ENCODE results near the gene KRT4. TPM values are rescaled to one million over a fixed set of nuclear protein-coding genes. Genes with fewer than 3 reads are reported as not detected.

Gene KRT4
- total RNA-seq, 1 experiment from 2014 or later, result not detected

DNA sequence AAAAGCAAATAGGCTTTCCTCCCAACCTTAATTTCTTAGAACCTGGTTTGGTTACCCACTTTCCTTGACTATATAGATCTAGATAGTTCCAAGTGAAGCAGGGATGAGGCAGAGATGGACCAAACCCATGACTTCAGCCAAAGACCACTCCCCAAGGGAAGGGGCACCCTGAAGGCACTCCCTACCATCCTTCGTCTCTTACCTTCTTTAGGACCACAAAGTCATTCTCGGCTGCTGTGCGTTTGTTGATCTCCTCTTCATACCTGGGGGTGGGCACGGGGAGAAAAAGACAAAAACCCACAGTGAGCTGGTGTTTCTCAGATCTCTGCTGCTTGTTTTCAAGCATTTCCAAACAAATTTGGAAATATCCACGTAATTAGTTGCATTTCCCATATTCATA is 3.4 kb downstream of the KRT4 start:
- peaks cover 13% of the 10 kb centered on the region for H3K27me3 Mint-ChIP-seq (ENCODE audit: low read depth)
- peaks cover 5 to 6% of the 10 kb centered on the region in 2 experiments for H3K4me1 Mint-ChIP-seq
- no peaks in the 10 kb centered on the region for H3K4me1 ChIP-seq (ENCODE audit: insufficient read depth, low read length)
- no peak overlapping the region for H3K23ac ChIP-seq (ENCODE audit: insufficient read length, low read depth, low read length)
- H2BK20ac ChIP-seq (ENCODE audit: low read depth, low read length, poor library complexity, severe bottlenecking), result no peak overlapping the region
- no peak overlapping the region for H2BK120ac ChIP-seq (ENCODE audit: low read depth, low read length, poor library complexity, severe bottlenecking)
- H3K4ac ChIP-seq (ENCODE audit: low read depth, low read length), result no peak overlapping the region
- H3K9me3 ChIP-seq (ENCODE audit: control insufficient read depth, low read depth, low read length), result no peaks in the 10 kb centered on the region
- H2AFZ ChIP-seq (ENCODE audit: low read length), result no peak overlapping the region
- DNase-seq, result no peak
- H3K23me2 ChIP-seq (ENCODE audit: insufficient read length, low read depth, low read length, poor library complexity, severe bottlenecking), result no peaks in the 10 kb centered on the region
- TF ChIP-seq CTCF (conservative IDR thresholded peaks at IDR 0.05), result no peak
- no peak overlapping the region for H2BK12ac ChIP-seq (ENCODE audit: insufficient read length, low read depth, low read length)
- H3K14ac ChIP-seq (ENCODE audit: insufficient read depth, low read length), result no peak overlapping the region
- no peak overlapping the region for H3K9ac ChIP-seq (ENCODE audit: extremely low read depth, insufficient read length, low read length)
- WGBS (ENCODE audit: extremely low coverage, insufficient read length, low lambda C conversion rate), result no CpG with 5 or more reads among the region's 5 CpGs
- H2BK15ac ChIP-seq (ENCODE audit: low read depth, low read length), result no peak overlapping the region
- H4K8ac ChIP-seq (replicated peaks; ENCODE audit: insufficient read length, low read depth, low read length), result no peak overlapping the region
- no peak overlapping the region for H4K5ac ChIP-seq (ENCODE audit: insufficient read length, low read depth, low read length)
- H4K91ac ChIP-seq (ENCODE audit: insufficient read length, low read depth, low read length), result no peak overlapping the region
- no peak overlapping the region for H3K27ac Mint-ChIP-seq
- no peak overlapping the region for H2AK5ac ChIP-seq (ENCODE audit: insufficient read length, low read length)
- H3K79me2 ChIP-seq (ENCODE audit: insufficient read depth, low read length), result no peaks in the 10 kb centered on the region
- H3K27me3 ChIP-seq (ENCODE audit: insufficient read depth, low read length), result no peaks in the 10 kb centered on the region
- no peak overlapping the region for H3T11ph ChIP-seq (ENCODE audit: low read length)
- no peak overlapping the region for H3K4me2 ChIP-seq (ENCODE audit: insufficient read depth, insufficient read length, low read length)
- H3K27ac ChIP-seq (ENCODE audit: insufficient read length, low read depth, low read length), result no peak overlapping the region
- no peaks in the 10 kb centered on the region for H3K36me3 Mint-ChIP-seq (ENCODE audit: insufficient read depth in 1 of 3, low read depth in 3 of 3)
- H3K4me3 Mint-ChIP-seq, result no peak overlapping the region
- no peaks in the 10 kb centered on the region for H3K9me3 Mint-ChIP-seq
- H4K20me1 ChIP-seq (ENCODE audit: control insufficient read depth, insufficient read depth, insufficient read length), result no peaks in the 10 kb centered on the region
- no peak overlapping the region for H3K56ac ChIP-seq (ENCODE audit: insufficient read length, low read depth, low read length)
- no peak overlapping the region for H3K18ac ChIP-seq (ENCODE audit: insufficient read length, low read depth, low read length)
- no peaks in the 10 kb centered on the region for H3K79me1 ChIP-seq (ENCODE audit: insufficient read depth, low read depth, low read length, poor library complexity, severe bottlenecking)
- no peak overlapping the region for H2BK5ac ChIP-seq (ENCODE audit: insufficient read length, low read length)

All from H9 (cell line).